SK-N-DZ (cell line): Measurements from ENCODE around the gene MAPK9.
"Not testable (repeated sequence)": the region's sequence is repeated elsewhere in the genome, so short reads cannot be mapped to it uniquely, and the experiment has no call there.

Experiments used
- DNase-seq: peaks from one replicate; pipeline ENCODE4 v3.0.0-alpha.2; 2015; ENCODE audit warnings: low spot score

MAPK9 gene

GRCh38 chr5:180235077-180235476 is 56.8 kb downstream of the MAPK9 start:
- DNase-seq = no peak

GRCh38 chr5:180234271-180234670 is 57.6 kb downstream of the MAPK9 start:
- DNase-seq = no peak

- DNase-seq = no peak
Observed at GRCh38 chr5:180233729-180234128, 58.2 kb downstream of the MAPK9 start.

GRCh38 chr5:180230017-180230416 is 61.9 kb downstream of the MAPK9 start:
- DNase-seq = no peak

GRCh38 chr5:180222056-180222455 is 69.8 kb downstream of the MAPK9 start:
- DNase-seq = no peak

- DNase-seq = no peak
Observed at GRCh38 chr5:180217797-180218196, 74.1 kb downstream of the MAPK9 start.

GRCh38 chr5:180216646-180217171 is 75.2 kb downstream of the MAPK9 start:
- DNase-seq = no peak

GRCh38 chr5:180215783-180216630 is 75.9 kb downstream of the MAPK9 start:
- DNase-seq = no peak

GRCh38 chr5:180214870-180215770 is 76.8 kb downstream of the MAPK9 start:
- no peak for DNase-seq

- no peak for DNase-seq
Observed at GRCh38 chr5:180213657-180214207, 78.2 kb downstream of the MAPK9 start.

- DNase-seq = no peak
Observed at GRCh38 chr5:180213256-180213600, 78.7 kb downstream of the MAPK9 start.

- no peak for DNase-seq
Observed at GRCh38 chr5:180212363-180213255, 79.3 kb downstream of the MAPK9 start.

- no peak for DNase-seq
Observed at GRCh38 chr5:180211761-180212035, 80.2 kb downstream of the MAPK9 start.

- no peak for DNase-seq
Observed at GRCh38 chr5:180210961-180211760, 80.7 kb downstream of the MAPK9 start.

GRCh38 chr5:180210077-180210476 is 81.8 kb downstream of the MAPK9 start:
- DNase-seq = not testable (repeated sequence)

- DNase-seq = peak; percentile 39
Observed at GRCh38 chr5:180209137-180209581, 82.7 kb downstream of the MAPK9 start, which contains the start of gene RASGEF1C. TSS of gene RASGEF1C (minus strand) at chr5:180209211. CDS start at chr5:180138052, 71,159 bp downstream.

GRCh38 chr5:180208435-180209081 is 83.3 kb downstream of the MAPK9 start:
- peak; percentile 32 for DNase-seq

- no peak for DNase-seq
Observed at GRCh38 chr5:180208038-180208434, 83.8 kb downstream of the MAPK9 start.

- DNase-seq = no peak
Observed at GRCh38 chr5:180207593-180207992, 84.3 kb downstream of the MAPK9 start.

- DNase-seq = no peak
Observed at GRCh38 chr5:180206993-180207392, 84.9 kb downstream of the MAPK9 start.
